ENCODE results near the gene RCVRN.

Gene RCVRN

GRCh38 chr17:9895923-9896322 is 9.1 kb downstream of the RCVRN start:
- no peak for DNase-seq

- no peak for DNase-seq
Measured at GRCh38 chr17:9894231-9894630, 10.8 kb downstream of the RCVRN start.

DNA sequence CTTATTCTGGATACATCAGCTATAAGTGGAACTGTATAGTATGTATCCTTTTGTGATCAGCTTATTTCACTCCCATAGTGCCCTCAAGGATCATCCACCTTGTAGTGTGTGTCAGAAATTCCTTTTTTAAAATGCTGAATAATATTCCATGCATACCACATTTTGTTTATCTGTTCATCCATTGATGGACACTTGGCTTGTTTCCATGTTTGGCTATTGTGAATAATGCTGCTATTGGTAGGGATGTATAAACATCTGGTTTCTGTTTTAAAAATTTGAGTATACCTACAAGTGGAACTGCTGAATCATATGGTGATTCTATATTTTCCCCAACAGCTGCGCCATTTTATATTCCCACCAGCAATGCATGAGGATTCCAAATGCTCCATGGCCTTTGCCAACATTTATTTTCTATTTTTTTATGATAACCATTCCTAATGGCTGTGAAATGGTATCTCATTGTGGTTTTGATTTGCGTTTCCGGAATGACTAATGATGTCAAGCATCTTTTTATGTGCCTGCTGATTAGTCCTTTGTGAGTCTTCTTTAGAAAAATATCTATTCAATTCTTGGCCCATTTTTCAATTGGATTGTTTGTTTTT is 11.6 kb downstream of the RCVRN start:
- no peak for DNase-seq

DNA sequence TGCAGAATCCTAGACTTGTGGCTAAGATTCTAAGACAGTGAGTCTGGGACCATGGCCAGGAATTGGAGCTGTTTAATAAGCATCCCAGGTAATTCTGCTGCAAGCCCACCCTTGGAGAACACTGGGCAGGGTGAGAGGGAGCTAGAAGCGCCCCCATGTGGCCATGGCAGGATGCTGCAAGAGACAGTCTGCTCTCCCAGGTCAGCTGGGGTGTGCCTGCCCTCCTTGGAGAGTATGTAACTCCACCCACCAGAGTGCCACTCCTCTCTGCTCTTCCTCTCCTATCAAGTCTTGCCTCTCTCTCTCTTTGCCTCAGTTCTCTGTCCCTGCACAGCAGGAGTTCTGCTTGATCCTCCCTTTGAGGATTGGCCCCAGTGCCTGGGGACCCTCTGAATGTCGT is 14.9 kb downstream of the RCVRN start:
- peak; percentile 66 for DNase-seq

- DNase-seq, result no peak
Measured at GRCh38 chr17:9887508-9887907, 17.6 kb downstream of the RCVRN start.

GRCh38 chr17:9886141-9886930 is 18.7 kb downstream of the RCVRN start:
- no peak for DNase-seq

- DNase-seq, result no peak
Measured at GRCh38 chr17:9883451-9883850, 21.6 kb downstream of the RCVRN start.

DNA sequence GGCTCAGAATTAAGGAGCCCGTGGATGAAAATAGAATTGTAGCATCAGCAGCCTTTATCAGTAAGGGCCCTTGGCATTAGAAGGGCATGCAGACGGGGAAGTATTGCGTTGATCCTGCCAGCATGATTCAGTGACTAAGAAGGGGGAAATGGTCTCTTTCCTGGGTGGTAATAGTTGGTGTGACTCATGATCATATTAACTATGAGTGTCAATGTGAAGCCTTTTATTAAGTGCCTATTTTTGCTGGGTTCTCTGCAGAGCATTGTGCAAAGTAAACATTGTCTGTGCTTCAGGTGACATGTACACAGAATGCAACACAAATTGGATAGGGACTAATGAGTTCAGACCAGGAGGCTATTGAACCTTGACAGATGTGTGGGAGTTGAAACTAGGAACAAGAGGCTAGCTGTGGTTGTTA is 24.5 kb downstream of the RCVRN start:
- DNase-seq, result no peak

DNA sequence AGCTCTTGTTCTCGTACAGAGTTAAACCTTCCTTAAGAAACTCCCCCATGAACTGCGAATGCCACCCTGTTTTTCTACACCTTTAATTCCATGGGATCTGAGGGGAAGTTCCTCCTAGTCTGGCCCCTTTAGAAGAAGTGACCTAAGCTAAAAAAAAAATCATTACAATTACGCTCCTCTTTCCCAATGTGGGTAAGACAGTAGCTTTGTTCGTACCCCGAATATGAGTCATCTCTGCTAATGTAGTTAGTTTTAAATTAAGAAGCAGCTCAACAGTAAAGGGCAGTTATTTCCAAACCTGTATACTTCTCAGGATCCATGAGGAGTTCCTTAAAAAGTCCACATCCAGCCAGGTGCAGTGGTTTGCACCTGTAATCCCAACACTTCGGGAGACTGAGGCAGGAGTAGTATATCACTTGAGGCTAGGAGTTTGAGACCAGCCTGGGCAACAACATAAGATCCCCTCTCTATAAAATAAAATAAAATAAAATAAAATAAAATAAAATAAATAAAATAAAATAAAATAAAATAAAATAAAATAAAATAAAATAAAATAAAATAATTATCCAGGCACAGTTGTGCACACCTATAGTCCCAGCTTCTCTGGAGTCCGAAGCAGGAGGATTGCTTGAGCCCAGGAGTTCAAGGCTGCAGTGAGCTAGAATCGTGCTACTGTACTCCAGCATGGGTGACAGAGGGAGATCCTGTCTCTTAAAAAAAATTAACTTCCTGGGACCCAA is 26.1 kb downstream of the RCVRN start:
- no peak for DNase-seq

DNA sequence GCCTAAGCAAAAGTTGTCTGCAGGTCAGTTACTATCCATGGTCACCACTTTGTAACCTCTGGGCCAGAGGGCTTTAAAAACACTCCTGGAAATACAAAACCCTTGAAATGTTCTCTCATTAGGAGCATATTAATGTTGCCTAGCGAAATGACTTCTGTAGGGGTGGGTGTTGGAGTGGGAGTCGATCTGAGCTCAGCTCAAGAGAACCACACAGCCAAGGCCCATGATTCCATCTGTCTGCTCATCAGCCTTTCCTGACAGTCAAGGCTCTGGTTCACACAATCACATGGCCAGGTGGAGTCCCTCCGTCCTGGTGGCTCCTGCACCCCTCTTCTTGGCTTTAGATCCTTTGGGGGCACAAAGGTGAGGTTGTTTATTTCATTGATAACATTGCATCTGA is 26.7 kb downstream of the RCVRN start:
- no peak for DNase-seq

DNA sequence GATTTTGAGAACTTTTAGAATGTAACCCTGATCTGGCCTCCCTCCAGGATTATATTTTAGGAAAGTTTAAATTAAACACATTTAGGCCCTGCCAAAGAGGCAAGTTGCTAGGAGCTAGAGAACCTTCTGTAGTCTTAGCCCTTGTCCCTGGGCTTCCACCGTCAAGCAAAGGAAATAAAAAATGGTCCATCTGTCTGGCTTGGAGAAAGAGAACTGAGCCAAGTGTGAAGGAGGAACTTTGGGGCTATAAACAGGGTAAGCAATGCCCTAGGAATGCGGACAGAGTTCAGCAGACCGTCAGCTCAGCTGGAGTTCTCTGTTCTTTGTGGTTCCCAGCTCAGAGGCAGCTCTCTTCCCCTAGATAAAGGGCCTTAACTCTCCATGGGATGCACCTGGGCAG is 29.6 kb downstream of the RCVRN start:
- DNase-seq, result no peak

- DNase-seq, result no peak
Measured at GRCh38 chr17:9874722-9875121, 30.3 kb downstream of the RCVRN start.

GRCh38 chr17:9872852-9873251 is 32.2 kb downstream of the RCVRN start:
- no peak for DNase-seq

DNA sequence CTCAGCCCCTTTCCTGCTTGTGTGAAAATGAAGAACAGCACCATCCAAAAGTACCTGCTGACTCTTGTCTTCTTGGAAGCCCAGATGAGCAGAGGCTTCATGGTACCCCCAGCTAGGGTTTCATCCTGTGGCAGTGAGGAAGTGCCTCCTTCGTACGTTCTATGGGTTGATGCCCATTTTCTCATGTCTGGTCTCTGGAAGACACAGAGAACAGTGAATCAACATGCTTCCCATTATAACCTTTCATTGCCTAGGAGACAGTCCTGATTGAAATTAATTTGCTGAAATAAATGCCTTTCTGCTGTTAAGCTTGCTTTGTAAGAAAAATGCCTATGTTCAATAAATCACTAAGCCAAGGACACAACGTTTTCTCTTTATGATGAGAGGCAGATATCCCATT is 36.5 kb downstream of the RCVRN start:
- DNase-seq, result no peak

- no peak for DNase-seq
Measured at GRCh38 chr17:9865586-9865985, 39.5 kb downstream of the RCVRN start.

- DNase-seq, result no peak
Measured at GRCh38 chr17:9862949-9863348, 42.1 kb downstream of the RCVRN start.

DNA sequence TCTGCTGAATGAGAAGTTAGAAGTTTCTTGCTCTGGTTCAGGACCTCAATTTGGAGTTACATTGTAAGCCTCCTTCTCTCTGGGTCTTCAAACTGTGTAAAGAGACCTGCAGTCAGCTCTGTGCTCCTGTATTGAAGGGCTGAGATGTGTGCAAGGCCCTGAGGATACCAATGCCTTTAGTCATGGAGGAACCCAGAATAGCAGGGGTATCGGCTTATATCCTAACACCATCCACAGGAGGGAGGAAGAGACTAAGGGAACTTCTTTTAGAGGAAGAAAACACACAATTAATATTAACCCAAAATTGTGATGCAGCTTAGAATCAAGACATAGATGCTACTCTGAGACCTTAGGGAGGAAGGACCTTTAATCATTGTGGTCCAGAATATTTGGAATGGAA is 42.9 kb downstream of the RCVRN start:
- DNase-seq, result no peak

GRCh38 chr17:9860851-9861250 is 44.2 kb downstream of the RCVRN start:
- no peak for DNase-seq

GRCh38 chr17:9859781-9860180 is 45.3 kb downstream of the RCVRN start:
- no peak for DNase-seq

DNA sequence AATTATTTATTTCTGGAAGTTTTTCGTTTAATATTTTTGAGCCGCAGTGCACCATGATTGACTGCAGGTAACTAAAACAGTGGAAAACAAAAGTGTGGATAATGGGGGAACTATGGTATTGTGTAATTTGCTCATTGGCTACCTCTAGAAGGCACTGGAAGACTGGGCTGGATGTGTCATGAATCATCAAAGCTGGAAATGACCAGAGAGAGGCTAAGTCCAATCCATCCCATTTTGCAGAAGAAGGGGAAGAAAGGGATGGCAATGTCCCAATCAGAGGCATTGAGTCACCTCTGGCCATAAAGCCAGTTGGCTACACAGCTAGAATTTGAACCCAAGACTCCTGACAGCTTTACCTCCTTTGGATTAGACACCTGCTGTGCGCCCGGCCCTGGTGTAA is 50.0 kb downstream of the RCVRN start:
- no peak for DNase-seq

DNA sequence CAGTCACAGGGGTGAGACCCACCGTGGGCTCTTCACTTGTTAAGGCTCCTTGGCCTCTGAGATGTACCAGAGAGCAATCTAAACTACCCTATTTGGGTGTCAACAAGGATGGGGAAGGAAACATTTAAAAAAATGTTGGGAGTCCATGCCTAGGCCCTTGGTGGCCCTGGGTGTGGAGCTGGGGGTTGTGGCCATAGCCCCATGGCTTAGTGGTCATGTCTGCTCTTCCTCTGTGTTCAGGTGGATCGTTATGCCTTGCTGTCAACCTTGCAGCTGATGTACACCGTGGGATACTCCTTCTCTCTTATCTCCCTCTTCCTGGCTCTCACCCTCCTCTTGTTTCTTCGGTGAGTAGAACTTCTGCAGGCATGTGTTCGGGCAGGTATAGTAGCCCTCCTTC is 50.8 kb downstream of the RCVRN start:
- no peak for DNase-seq

DNA sequence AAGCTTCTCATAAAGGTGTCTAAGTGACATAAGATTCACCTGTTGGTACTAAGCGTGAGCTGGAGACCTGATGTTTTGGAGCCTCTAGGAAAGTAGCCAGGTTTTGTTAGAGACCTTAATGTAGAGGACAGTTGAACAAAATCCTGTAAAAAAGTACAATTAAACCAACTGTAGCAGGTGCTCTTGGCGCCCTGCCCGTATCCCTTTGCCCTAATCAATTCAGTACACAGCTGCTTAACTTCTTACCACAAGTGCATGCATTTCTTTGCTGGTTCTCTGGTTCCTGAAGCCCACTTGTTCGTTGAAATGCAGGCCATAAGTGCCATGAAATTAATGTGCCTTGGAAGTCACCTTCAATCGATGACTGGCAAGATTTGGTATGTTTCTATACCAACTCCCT is 54.9 kb downstream of the RCVRN start:
- no peak for DNase-seq
